ENCODE data around the gene TNFAIP2. TPM values are rescaled to one million over a fixed set of nuclear protein-coding genes. Genes with fewer than 3 reads are reported as not detected.

The TNFAIP2 gene
- total RNA-seq, 1 experiment from 2014 or later = not detected

GRCh38 chr14:103097994-103098957 lies 25.0 kb upstream of the TNFAIP2 start:
- no peaks in the 10 kb centered on the region for H3K36me3 ChIP-seq (ENCODE audit: insufficient read depth, low read length)
- DNase-seq = no peak
- H2AFZ ChIP-seq (ENCODE audit: low read length) = no peak overlapping the region
- H3K27me3 ChIP-seq (ENCODE audit: low read length) = no peaks in the 10 kb centered on the region
- no peaks in the 10 kb centered on the region for H3K9me2 ChIP-seq (replicated peaks; ENCODE audit: insufficient read depth, low read length)
- H3K4me1 ChIP-seq (ENCODE audit: low read length) = 0 out of 2 replicates have a peak, but pooled peaks cover 4% of the 10 kb centered on the region
- H3K9me3 ChIP-seq (ENCODE audit: low read length) = no peaks in the 10 kb centered on the region
- H3K4me2 ChIP-seq (ENCODE audit: low read depth, low read length, poor library complexity, severe bottlenecking) = no peak overlapping the region
- H3K27ac ChIP-seq (ENCODE audit: low read length) = no peak overlapping the region
- no peaks in the 10 kb centered on the region for H3K79me2 ChIP-seq (ENCODE audit: low read length)
- H3K4me3 ChIP-seq (ENCODE audit: low read length) = no peak overlapping the region
- no peak overlapping the region for H3K9ac ChIP-seq (ENCODE audit: low read length)
- peaks cover 11% of the 10 kb centered on the region; the same call in 1 of the 2 replicates for H4K20me1 ChIP-seq (ENCODE audit: insufficient read depth, low read depth, low read length)

- Histone ChIP-seq H3K27me3 (ENCODE audit: low read length) (no peaks in the 10 kb centered on the region), H3K9ac (ENCODE audit: low read length) (no peak overlapping the region), H3K4me1 (ENCODE audit: low read length) (0 out of 2 replicates have a peak, but pooled peaks cover 4% of the 10 kb centered on the region), H3K4me2 (ENCODE audit: low read depth, low read length, poor library complexity, severe bottlenecking) (no peak overlapping the region), H3K79me2 (ENCODE audit: low read length) (no peaks in the 10 kb centered on the region), H3K27ac (ENCODE audit: low read length) (no peak overlapping the region), H3K4me3 (ENCODE audit: low read length) (no peak overlapping the region), H3K9me3 (ENCODE audit: low read length) (no peaks in the 10 kb centered on the region), H3K9me2 (replicated peaks; ENCODE audit: insufficient read depth, low read length) (no peaks in the 10 kb centered on the region), H3K36me3 (ENCODE audit: insufficient read depth, low read length) (no peaks in the 10 kb centered on the region), H4K20me1 (ENCODE audit: insufficient read depth, low read depth, low read length) (peaks cover 11% of the 10 kb centered on the region; the same call in 1 of the 2 replicates), H2AFZ (ENCODE audit: low read length) (no peak overlapping the region)
- no peak for DNase-seq
These were observed 24.1 kb upstream of the TNFAIP2 start for GRCh38 chr14:103099081-103099732.

GRCh38 chr14:103099733-103100280 lies 23.5 kb upstream of the TNFAIP2 start:
- Histone ChIP-seq H3K9me2 (replicated peaks; ENCODE audit: insufficient read depth, low read length) (no peaks in the 10 kb centered on the region), H3K4me2 (ENCODE audit: low read depth, low read length, poor library complexity, severe bottlenecking) (no peak overlapping the region), H4K20me1 (ENCODE audit: insufficient read depth, low read depth, low read length) (peaks cover 11% of the 10 kb centered on the region; the same call in 1 of the 2 replicates), H2AFZ (ENCODE audit: low read length) (no peak overlapping the region), H3K36me3 (ENCODE audit: insufficient read depth, low read length) (no peaks in the 10 kb centered on the region), H3K4me3 (ENCODE audit: low read length) (no peak overlapping the region), H3K9ac (ENCODE audit: low read length) (no peak overlapping the region), H3K9me3 (ENCODE audit: low read length) (no peaks in the 10 kb centered on the region), H3K27ac (ENCODE audit: low read length) (no peak overlapping the region), H3K4me1 (ENCODE audit: low read length) (0 out of 2 replicates have a peak, but pooled peaks cover 4% of the 10 kb centered on the region), H3K27me3 (ENCODE audit: low read length) (no peaks in the 10 kb centered on the region), H3K79me2 (ENCODE audit: low read length) (no peaks in the 10 kb centered on the region)
- DNase-seq = no peak

- H3K79me2 ChIP-seq (ENCODE audit: low read length) = no peaks in the 10 kb centered on the region
- H4K20me1 ChIP-seq (ENCODE audit: insufficient read depth, low read depth, low read length) = peaks cover 8% of the 10 kb centered on the region; the same call in 1 of the 2 replicates
- H3K27me3 ChIP-seq (ENCODE audit: low read length) = no peaks in the 10 kb centered on the region
- H2AFZ ChIP-seq (ENCODE audit: low read length) = no peak overlapping the region
- no peak overlapping the region for H3K4me3 ChIP-seq (ENCODE audit: low read length)
- DNase-seq = no peak
- no peaks in the 10 kb centered on the region for H3K36me3 ChIP-seq (ENCODE audit: insufficient read depth, low read length)
- no peak overlapping the region for H3K4me2 ChIP-seq (ENCODE audit: low read depth, low read length, poor library complexity, severe bottlenecking)
- H3K27ac ChIP-seq (ENCODE audit: low read length) = no peak overlapping the region
- H3K9ac ChIP-seq (ENCODE audit: low read length) = no peak overlapping the region
- peaks cover 9% of the 10 kb centered on the region for H3K4me1 ChIP-seq (ENCODE audit: low read length)
- H3K9me3 ChIP-seq (ENCODE audit: low read length) = no peaks in the 10 kb centered on the region
- H3K9me2 ChIP-seq (replicated peaks; ENCODE audit: insufficient read depth, low read length) = no peaks in the 10 kb centered on the region
These were observed 22.8 kb upstream of the TNFAIP2 start for GRCh38 chr14:103100281-103101121.

GRCh38 chr14:103101257-103101962 lies 21.9 kb upstream of the TNFAIP2 start:
- H3K27ac ChIP-seq (ENCODE audit: low read length) = no peak overlapping the region
- no peak overlapping the region for H3K4me3 ChIP-seq (ENCODE audit: low read length)
- no peaks in the 10 kb centered on the region for H3K27me3 ChIP-seq (ENCODE audit: low read length)
- no peak for DNase-seq
- peaks cover 16% of the 10 kb centered on the region for H3K4me1 ChIP-seq (ENCODE audit: low read length)
- H4K20me1 ChIP-seq (ENCODE audit: insufficient read depth, low read depth, low read length) = peaks cover 15% of the 10 kb centered on the region; the same call in 1 of the 2 replicates
- H3K4me2 ChIP-seq (ENCODE audit: low read depth, low read length, poor library complexity, severe bottlenecking) = no peak overlapping the region
- no peaks in the 10 kb centered on the region for H3K9me3 ChIP-seq (ENCODE audit: low read length)
- no peak overlapping the region for H3K9ac ChIP-seq (ENCODE audit: low read length)
- H3K79me2 ChIP-seq (ENCODE audit: low read length) = no peaks in the 10 kb centered on the region
- H3K9me2 ChIP-seq (replicated peaks; ENCODE audit: insufficient read depth, low read length) = no peaks in the 10 kb centered on the region
- H3K36me3 ChIP-seq (ENCODE audit: insufficient read depth, low read length) = no peaks in the 10 kb centered on the region
- no peak overlapping the region for H2AFZ ChIP-seq (ENCODE audit: low read length)

GRCh38 chr14:103101963-103102688 lies 21.1 kb upstream of the TNFAIP2 start:
- peaks cover 16% of the 10 kb centered on the region for H3K4me1 ChIP-seq (ENCODE audit: low read length)
- no peak overlapping the region for H3K9ac ChIP-seq (ENCODE audit: low read length)
- no peaks in the 10 kb centered on the region for H3K36me3 ChIP-seq (ENCODE audit: insufficient read depth, low read length)
- H4K20me1 ChIP-seq (ENCODE audit: insufficient read depth, low read depth, low read length) = peaks cover 15% of the 10 kb centered on the region; the same call in 1 of the 2 replicates
- no peak overlapping the region for H2AFZ ChIP-seq (ENCODE audit: low read length)
- H3K9me3 ChIP-seq (ENCODE audit: low read length) = no peaks in the 10 kb centered on the region
- H3K79me2 ChIP-seq (ENCODE audit: low read length) = no peaks in the 10 kb centered on the region
- H3K9me2 ChIP-seq (replicated peaks; ENCODE audit: insufficient read depth, low read length) = no peaks in the 10 kb centered on the region
- no peak for DNase-seq
- H3K27ac ChIP-seq (ENCODE audit: low read length) = no peak overlapping the region
- H3K27me3 ChIP-seq (ENCODE audit: low read length) = no peaks in the 10 kb centered on the region
- no peak overlapping the region for H3K4me2 ChIP-seq (ENCODE audit: low read depth, low read length, poor library complexity, severe bottlenecking)
- H3K4me3 ChIP-seq (ENCODE audit: low read length) = no peak overlapping the region

All from Karpas-422 (cell line).